ENCODE data around the gene TMTC1.

The TMTC1 gene

GRCh38 chr12:29707846-29708245 lies 75.9 kb downstream of the TMTC1 start:
- DNase-seq, result no peak

DNA sequence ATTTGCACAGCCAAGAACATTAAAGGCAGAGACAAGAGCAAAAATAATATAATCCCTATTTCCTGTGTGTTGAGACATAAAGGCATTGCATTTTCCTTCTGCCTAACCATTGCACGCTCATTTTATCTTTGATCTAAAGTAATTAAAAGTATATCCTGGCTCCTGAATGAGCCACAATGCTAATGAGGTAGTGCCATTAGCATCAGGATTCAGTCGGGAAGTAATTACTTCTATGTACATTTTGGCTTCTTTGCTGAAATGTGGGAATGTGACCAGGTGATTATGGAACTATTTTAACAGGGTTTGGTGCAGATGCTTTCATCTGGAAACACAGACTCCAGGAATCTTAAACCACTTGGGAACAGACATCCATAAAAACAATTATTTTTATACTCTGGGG lies 77.4 kb downstream of the TMTC1 start:
- no peak for DNase-seq

DNA sequence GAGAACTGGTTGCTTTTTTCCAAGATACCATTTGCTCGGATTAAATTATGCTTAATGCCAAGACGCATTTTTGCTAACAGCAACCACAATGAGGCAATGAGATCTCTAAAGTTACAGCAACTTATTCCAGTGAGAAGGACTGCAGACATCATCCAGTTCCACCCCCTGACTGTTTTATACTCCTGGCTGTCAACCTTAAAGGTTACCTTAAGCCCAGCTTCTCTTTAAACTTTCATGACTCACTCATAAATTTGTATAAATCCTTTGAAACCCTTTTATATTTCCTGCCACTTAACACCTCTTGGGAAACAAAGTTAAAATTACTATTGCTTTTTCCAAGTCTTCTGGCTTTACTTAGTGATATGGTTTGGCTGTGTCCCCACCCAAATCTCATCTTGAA lies 80.2 kb downstream of the TMTC1 start:
- DNase-seq, result no peak

DNA sequence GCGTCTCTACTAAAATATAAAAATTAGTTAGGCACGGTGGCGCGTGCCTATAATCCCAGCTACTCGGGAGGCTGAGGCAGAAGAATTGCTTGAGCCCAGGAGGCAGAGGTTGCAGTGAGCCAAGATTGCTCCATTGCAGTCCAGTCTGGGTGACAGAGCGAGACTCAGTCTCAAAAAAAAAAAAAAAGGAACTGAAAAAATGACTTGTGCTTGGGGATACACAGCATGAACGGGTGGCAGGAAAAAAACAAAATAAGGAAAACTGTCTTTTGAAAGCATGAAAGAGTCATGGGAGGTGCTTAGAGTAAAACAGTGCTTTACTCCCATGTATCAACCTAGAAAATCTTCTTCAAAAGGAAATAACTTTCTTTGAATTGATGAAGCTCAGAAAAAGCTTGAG lies 80.8 kb downstream of the TMTC1 start:
- DNase-seq, result no peak

GRCh38 chr12:29702222-29702621 lies 81.5 kb downstream of the TMTC1 start:
- no peak for DNase-seq

GRCh38 chr12:29700761-29701481 lies 82.8 kb downstream of the TMTC1 start:
- no peak for DNase-seq

DNA sequence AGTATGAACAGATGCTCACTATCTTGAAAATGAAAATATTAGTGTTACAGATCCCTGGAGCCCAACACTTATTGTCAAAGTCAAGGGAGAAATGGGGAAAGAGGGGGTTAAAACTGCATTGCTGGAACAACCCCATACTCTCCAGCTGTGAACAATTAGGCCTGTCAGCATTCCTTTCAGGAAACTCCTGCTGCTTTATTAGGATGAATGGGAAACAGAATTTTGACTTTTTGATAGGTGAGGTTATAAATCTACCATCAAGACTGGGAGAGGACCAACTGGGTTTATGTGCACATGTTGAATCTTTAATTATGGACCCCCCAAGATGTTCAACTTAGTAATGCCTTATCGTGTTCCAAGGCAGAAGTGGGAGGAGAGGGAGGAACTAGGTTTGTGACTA lies 85.0 kb downstream of the TMTC1 start:
- no peak for DNase-seq

DNA sequence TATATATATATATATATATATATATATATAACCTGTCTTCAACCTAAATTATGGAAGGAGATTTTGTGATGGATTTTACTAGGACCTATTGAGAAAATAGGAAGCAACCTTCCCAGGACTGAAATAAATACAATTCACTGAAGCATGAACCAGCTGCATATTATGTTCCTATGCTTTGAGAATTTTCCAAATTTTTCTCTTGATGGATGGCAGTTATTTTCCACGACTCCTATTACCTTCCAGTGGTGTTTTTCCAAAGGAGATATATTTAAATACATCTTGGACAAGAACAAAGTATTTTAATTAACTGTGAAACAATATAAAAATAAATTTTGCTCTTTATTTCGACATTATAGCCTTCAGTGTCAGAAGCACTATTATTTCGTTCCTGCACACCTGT lies 87.9 kb downstream of the TMTC1 start:
- DNase-seq, result no peak

DNA sequence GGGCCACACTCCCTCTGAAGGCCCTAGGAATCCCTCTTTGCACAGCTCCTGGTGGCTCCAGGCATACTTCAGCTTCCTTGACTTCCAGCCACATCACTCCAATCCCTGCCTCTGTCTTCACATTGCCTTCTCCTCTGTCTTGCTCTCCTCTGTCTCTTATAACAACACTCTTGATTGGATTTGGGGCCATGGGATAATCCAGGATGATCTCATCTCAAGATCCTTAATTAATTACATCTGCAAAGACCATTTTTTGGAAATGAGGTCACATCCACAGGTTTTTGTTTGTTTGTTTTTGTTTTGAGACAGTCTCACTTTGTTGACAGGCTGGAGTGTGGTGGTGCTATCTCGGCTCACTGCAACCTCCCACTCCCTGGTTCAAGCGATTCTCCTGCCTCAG lies 88.7 kb downstream of the TMTC1 start:
- no peak for DNase-seq

DNA sequence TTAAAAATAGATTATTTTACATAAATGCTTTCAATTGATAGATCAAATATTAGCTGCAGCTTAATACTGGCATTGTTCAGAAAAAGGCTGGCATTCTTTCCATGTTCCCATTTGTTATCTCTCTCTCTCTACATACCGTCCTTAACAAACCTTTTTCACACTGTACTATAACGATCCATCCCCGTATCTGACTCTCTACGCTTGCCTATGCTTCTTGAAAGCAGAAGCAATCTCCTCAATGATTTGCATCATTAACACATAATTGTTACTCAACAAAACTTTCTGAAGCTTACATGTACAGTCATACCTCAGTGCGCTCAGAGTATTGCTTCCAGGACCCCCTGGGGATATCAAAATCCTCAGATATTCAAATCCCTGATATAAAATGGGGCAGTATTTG lies 89.7 kb downstream of the TMTC1 start:
- DNase-seq, result no peak

GRCh38 chr12:29692237-29692636 lies 91.5 kb downstream of the TMTC1 start:
- no peak for DNase-seq

DNA sequence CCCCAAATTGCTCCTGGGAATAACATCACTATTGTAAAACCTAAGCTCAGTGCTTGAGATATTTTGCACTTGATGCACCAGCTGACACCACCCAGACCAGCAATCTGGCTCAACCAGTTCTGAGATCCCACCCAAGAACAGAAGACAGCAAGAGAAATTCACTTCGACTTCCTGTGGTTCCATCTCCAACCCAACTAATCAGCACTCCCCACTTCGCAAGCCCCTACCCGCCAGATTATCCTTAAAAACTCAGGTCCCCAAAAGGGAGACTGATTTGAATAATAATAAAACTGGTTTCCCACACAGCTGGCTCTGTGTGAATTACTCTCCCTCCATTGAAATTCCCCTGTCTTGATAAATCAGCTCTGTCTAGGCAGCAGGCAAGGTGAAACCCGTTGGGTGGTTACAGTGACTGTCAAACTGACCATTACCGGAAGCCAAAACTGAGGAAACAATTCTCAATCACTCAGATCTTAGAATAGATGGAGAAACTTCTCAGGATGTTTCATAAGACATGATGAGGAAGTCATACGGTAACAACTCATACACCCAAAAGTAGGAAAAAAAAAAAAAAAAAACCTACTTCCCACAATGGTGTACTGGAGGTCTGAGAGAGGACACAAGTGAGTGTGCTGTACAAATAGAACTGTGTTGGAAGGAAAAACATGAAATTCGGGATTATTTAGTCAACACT lies 92.4 kb downstream of the TMTC1 start:
- DNase-seq, result no peak

DNA sequence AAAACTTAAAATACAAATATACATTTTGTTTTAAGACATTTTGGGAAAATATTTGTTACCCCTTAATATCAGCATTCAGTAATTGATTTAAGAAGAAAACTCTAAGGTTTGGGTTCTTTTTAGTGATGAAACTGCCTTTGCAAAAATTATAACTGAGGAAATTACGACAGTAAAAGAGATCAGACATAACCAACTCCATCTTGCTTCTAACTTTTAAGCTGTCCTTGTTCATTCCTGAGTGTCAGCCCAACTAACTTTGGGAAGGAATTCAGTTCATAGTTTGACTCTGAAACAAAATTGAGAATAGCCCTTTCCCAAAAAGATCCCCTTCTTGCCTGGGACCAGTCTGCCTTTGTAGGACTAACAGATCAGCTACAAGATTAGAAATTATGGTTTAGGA lies 93.0 kb downstream of the TMTC1 start:
- no peak for DNase-seq

- DNase-seq, result no peak
These were observed 94.8 kb downstream of the TMTC1 start for GRCh38 chr12:29688914-29689313.

DNA sequence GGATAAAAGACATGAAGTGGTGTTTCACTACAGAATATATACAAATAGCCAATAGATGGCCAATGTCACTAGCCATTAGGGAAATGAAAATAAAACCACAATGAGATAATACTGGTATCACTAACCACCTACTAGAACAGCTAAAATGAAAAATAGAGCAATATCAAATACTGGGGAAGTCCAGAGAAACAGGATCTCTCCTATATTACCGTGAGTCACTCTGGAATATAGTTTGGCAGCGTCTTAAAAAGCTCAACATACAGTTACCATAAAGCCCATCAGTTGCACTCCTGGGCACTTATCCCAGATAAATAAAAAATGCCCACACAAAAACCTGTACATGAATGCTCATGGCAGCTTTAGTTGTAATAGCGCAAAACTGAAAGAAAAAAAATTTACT lies 101.7 kb downstream of the TMTC1 start:
- DNase-seq, result no peak

DNA sequence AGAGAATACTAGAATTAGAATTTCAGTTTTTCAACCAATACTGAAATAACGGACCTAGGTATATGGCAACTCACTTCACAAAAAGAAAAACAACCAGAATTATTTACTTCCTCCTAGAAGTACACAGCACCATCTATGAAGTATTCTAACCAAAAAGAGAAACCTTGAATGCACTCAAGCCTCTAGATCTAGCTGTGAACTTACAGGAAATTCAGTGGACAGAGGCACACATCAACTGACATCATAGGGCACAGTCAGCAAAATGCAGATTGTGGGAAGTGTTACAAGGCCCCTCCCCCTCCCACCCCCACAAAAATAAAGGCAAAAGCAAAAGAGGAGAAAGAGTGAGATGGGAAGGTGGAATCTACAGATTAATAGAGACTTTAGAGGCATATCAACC lies 102.4 kb downstream of the TMTC1 start:
- DNase-seq, result no peak

- DNase-seq, result no peak
These were observed 107.1 kb downstream of the TMTC1 start for GRCh38 chr12:29676676-29677075.

- DNase-seq, result no peak
These were observed 109.3 kb downstream of the TMTC1 start for GRCh38 chr12:29674463-29674862.

DNA sequence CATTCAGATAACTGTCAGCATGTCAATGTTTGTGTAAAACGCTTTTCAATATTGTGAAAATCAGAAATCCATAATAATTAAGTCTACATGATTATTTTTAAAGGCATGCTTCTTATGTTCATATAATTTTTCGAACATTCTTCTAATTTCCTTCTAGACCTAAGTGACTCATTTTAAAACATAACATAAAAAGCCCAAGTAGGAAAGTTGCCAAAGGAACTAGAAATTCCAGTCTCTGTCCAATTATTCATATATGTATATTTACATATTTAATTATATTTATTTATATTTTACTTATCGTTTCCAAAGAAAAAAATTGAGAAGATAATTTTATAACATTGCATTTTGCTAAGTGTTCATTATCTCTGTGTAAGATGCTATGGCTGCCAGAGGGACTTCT lies 110.4 kb downstream of the TMTC1 start:
- no peak for DNase-seq

DNA sequence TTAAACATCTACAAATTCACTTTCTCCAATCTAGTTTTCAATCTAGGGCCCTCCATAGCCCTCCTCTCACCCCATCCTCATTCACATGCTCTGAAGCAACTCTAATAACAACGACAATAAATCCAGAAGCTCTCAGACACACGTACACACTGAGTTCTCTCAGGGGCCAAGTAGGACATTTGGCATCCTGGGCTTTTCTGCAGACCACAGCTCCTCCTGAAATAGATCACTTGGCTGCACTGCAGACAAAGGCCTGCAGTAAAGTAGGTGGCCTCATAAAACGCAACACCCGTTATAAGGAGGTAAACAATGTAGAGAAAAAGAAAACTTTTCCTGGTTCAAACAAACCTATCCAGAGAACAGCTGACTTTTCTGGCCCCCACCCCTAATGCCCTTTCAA lies 111.2 kb downstream of the TMTC1 start:
- DNase-seq, result no peak

DNA sequence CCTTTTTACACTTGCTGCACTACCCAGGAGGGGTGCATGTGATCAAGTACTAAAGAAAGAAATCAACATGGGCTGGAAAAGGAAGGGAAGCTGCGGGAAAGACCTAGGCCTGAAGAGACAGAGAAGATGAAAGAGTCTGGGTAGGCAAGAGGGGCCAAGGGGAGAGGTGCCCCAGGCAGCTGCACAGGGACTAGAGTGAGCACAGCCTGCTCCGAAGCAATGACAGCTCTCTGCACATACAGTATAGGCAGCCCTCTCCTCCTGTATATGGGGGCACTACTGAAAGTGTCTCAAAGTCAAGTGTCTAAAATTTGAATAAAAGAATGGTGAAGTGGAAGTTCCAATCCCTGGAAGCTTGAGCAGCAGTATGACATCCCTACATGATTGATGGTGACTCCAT lies 112.0 kb downstream of the TMTC1 start:
- DNase-seq, result no peak

DNA sequence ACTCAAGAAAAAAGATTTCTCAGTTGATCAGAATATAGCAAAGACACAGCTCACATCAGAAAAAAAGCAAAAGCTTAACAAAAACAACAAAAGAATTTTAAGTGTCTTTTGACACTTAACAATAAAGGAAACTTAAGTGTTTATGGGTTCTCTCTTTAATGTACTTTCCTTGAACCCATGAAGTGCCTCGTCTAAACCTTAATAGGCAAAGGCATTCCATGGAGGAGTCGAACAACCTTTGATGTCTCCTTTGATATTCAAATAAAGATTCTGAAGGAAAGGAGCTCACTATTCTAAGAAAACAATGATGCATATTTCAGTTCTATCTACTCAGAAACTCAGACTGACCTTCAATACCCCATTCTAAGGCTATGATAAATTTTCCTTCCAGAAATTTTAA lies 116.7 kb downstream of the TMTC1 start:
- no peak for DNase-seq

- DNase-seq, result no peak
These were observed 118.6 kb downstream of the TMTC1 start for GRCh38 chr12:29665107-29665506.

GRCh38 chr12:29662734-29663323 lies 120.9 kb downstream of the TMTC1 start:
- DNase-seq, result no peak

DNA sequence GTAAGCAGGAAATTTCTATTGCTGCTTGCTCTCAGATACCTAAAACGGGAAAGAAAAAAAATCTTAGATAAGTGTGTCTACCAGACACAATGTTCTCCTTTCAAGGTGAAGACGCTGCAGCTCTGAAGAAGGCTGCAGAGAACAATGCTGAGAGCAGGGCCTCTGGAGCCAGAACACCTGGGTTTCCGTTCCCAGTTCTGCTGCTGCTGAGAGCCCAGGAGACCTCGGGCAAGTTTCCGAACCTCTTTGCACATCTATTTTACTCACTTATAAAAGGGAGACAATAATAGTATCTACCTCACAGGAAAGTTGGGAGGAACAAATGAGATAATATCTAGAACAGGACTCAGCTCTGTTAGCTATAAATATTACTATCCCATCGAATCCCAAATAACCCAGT lies 122.9 kb downstream of the TMTC1 start:
- DNase-seq, result no peak

Measured in CD4-positive, alpha-beta T cell treated with Interleukin-4 for 1 hour (primary cell).